GM21529 (cell line): Measurements from ENCODE around the gene ENOX1.

Experiments
- ATAC-seq: cut with Tn5 transposase; IDR thresholded peaks from one replicate; pipeline ENCODE4 v1.9.1; 2021; ENCODE audit not compliant: unreplicated experiment

The ENOX1 gene

DNA sequence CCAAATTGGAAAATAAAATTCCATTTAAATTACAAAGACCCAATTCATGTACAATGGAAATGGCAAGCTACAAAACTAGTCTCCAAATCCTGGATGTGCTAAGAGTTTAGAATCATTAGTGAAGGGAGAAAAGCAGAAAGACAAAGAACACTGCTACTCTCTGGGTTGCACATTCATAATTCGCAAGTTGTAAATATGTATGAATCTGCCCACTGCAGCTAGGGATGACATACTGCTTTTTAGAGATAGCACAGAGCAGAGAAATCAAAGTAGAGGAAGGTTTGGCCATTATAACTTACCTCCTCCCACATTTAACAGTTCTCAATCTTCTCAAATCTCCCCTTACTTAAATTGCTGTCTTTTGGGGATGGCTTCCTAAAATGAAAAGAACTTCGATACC is 231.1 kb downstream of the ENOX1 start:
- no peak for ATAC-seq

GRCh38 chr13:43551897-43552456 is 234.8 kb downstream of the ENOX1 start:
- no peak for ATAC-seq

DNA sequence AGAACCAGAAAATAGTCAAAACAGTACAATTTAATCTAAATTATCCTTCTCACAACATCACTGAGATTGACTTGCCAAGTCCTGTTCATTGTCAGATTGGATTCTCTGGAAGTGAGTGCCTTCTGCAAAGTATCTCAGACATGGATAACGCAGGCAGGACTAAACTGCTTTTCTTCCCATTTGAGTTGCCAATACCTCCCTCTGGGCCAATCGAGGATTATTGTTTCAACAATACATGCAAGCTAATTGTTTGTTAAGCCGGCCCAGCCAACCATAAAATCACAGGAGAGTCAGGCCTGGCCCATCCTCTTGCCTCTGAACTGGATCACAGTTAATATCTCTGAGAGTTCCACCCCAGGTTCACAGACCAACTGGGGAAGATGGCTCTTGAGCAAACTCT is 240.0 kb downstream of the ENOX1 start:
- ATAC-seq = no peak

DNA sequence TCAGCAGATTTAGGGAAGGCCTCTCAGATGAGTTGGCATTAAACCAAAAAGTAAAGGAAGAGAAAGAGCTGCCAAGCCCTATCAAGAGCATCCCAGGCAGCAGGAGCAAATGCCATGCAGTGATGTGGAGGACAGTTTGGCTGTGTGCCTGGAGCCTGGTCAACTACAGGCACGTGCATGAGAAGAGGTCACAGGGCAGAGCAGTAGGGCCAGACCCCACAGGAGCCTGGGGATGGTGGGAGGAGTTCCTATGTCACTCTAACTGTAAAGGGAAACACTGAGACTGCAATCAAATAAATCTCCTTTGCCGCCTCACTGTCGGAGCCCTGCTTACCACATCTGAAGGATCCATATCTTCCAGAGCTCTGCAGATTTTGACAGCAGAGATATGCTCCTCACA is 240.5 kb downstream of the ENOX1 start:
- no peak for ATAC-seq

- ATAC-seq = no peak
Measured at GRCh38 chr13:43545317-43545874, 241.4 kb downstream of the ENOX1 start.

DNA sequence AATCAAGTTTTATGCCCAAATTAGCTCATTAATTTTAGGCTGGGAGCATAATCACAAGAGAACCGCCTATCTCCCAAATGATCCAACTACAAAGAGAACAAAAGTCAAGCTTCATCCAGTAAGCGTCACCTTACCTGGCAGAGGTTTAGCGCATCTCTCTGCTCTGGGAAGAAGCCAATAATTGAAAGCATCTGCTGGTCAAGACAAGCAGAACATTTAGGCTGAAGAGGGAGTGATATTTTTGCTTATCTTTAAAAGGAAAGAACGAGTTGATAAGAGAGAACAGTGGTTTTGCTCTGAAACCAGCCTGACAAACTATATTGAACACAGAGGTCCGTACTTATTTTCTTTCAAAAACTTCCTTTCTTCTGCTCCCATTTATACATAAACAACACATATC is 242.1 kb downstream of the ENOX1 start:
- ATAC-seq = no peak

GRCh38 chr13:43544011-43544410 is 242.8 kb downstream of the ENOX1 start:
- ATAC-seq = no peak

DNA sequence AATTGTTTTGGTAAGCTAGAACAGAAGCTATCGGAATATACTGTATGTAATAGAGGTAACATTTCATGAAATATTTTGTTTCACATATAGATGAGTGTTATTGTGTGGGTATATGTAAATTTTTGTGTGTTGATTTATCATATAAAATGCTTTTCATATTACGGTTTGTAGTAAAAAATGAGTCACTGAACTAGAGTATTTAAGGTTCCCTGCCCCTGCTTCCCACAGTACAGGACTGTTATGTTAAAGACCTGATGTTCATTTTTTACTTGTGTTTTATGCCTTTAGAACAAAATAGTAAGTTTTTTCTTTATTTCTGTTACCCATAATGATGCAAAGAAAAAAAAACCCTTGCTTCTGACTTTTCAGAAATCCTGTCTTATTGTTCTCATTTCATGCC is 243.4 kb downstream of the ENOX1 start:
- no peak for ATAC-seq

DNA sequence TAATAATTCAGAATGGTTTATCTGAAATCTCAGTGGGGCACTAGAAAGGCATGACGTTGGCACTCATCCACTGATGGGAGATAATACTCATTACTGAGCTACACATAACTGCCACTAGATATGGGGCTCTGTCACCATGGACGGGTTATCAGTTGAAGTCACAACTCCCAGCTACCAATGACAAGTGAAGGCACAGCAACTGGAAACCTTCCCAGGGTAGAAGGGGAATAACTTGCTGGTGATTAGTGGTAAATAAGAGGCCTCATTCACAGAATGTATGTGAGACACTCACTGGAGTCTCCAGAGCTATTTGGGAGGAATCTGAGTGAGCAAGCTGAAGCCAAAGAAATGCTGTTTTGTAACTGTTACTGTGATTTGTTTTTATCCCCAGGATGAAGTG is 249.6 kb downstream of the ENOX1 start:
- no peak for ATAC-seq

GRCh38 chr13:43529796-43530195 is 257.0 kb downstream of the ENOX1 start:
- ATAC-seq = no peak

DNA sequence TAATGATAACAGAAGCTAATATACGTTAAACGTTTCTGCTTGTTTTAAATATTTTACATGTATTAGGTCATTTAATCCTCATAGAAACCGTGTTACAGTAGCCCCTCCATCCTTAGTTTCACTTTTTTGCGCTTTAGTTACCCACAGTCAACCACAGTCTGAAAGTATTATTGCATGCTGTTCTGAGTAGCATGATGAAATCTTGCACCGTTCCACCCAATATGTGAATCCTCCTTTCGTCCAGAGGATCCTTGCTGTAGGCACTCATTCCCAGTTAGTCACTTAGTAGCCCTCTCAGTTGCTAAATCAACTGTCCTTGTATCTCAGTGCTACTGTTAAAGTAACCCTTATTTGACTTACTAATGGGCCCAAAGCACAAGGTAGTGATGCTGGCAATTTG is 257.8 kb downstream of the ENOX1 start:
- ATAC-seq = no peak

DNA sequence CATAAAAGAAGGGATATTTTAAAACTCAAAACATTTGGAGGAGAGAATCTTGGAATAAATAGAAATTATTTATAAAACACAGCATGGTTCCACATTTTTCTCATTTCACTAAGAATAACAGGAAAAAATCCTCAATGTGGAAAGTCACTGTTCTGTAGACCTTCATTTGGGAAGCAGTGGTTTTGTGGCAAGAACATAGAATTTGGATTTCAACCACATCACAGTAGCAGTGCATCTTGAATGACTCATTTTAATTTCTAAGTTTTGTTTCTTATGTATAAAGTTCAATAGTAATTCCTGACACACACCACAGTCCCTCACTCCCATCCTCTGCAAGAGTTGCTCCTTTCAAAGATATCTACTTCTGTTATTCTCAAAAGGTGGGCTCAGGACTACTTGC is 264.0 kb downstream of the ENOX1 start:
- no peak for ATAC-seq

- no peak for ATAC-seq
Measured at GRCh38 chr13:43520351-43520750, 266.4 kb downstream of the ENOX1 start.

DNA sequence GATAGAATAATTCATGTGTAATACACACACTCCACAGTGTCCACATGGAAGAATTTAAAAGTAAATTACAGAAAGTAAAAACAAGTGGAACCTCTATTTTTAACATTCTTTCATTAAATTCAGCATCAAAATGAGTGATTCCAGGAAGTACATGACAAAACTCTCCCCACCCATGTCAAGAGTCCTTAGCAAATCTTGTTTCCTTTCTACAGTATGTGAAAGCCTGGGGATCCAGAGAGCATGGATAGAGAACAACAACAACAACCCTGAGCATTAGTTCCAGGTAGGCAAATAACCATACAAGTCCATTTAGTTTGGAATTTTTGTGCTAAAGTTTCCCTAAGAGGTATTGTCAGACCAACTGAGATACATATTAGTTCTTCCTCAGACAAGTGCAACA is 267.9 kb downstream of the ENOX1 start:
- no peak for ATAC-seq

DNA sequence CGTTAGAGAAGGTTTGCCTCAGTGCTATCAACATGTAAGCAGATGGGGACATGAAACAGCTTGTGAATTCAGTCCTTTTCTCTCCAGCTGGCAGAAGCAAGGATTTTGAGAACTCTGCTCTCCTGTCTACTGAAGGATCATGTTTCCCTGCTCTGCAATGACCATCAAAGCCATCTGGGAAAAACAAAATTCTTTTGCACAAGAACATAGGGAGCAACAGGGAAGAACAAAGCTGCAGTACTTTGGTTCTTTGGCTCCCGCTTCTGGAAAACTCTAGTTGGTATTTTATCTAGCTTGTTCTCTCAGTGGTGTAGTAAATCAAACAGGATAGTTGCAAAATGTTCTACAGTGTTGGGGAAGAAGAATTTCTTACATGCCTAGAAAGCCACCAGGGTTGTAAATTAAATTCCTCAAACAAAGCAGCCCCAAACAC is 270.4 kb downstream of the ENOX1 start:
- ATAC-seq = no peak

DNA sequence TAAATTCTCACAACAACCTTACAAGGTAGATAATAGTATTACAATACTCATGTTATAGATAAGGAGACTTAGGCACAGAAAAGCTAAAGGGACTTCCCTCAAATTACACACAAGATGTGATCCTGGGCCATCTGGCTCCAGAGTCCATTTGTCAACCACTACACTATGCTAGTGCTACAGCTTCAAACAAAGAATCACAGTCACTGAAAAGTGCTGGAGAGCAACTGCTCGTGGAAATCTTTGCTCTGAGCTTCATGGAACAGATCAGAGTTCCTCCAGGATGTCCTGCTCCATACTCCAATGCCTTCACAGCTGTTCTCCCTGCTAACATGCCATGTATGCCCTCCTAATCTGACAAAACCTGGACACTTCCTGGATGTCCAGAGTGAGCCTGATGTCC is 271.2 kb downstream of the ENOX1 start:
- ATAC-seq = no peak

DNA sequence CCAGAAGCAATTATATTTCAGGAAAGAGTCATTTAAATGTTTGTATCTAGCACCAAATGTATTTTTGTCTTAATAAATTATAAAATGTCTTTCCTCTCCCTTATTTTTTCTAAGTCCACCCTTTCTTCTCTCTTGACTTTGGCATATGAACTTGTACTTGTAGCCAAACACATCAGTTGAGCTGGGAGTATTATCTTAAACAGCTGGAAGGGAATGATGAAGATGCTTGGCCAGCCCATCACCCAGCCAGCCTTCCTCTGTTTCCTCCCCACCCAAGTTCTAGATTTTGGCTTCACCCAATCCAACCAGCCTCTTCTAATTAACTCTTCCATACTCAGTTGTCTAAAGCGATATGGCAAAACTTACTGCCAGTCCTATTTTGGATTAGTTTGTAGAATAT is 272.5 kb downstream of the ENOX1 start:
- ATAC-seq = no peak

- ATAC-seq = no peak
Measured at GRCh38 chr13:43512221-43512620, 274.6 kb downstream of the ENOX1 start.

GRCh38 chr13:43510956-43511901 is 275.5 kb downstream of the ENOX1 start:
- no peak for ATAC-seq

DNA sequence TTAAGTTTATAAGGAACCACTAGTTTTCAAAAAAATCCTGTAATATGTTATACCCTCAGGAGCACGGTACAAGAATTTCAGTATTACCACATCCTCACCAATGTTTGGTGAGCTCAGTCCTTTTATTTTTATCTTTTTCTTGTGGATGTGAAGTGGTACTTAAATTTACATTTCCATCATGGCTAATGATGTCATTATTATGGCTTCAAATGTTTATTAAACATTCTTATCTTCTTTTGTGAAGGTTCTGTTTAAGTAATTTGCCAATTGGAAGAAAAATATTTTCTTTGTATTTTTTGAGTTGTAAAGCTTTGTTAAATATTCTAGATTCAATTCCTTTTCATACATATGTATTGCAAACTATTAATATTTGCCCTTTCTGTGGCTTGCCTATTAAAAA is 291.0 kb downstream of the ENOX1 start:
- no peak for ATAC-seq

GRCh38 chr13:43494206-43494605 is 292.6 kb downstream of the ENOX1 start:
- ATAC-seq = no peak

DNA sequence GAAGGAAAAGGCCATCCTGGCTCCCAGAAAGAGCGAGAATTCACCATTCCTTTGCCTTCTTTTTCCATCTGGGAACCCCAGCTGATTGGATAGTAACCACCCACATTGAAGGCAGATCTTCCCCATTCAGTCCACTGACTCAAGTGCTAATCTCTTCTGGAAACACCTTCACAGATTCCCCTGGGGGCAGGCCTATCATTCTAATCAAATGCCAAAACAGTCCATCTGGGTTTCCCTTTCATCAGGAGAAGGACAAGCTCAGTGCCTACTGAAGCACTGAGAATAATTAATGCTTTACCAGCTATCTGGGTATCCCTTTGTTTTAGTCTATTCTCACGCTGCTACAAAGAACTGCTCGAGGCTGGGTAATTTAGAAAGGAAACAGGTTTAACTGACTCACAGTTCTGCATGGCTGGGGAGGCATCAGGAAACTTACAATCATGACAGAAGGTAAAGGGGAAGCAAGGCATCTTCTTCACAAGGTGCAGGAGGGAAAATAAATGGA is 293.2 kb downstream of the ENOX1 start:
- ATAC-seq = no peak
